Measurements from ENCODE around the gene PXYLP1.
"Not testable (repeated sequence)": the region's sequence is repeated elsewhere in the genome, so short reads cannot be mapped to it uniquely, and the experiment has no call there.

PXYLP1 gene

GRCh38 chr3:141291559-141292355 is 60.1 kb downstream of the PXYLP1 start:
- no peak for DNase-seq (ENCODE audit: low read depth)
- no peak overlapping the region for H3K4me3 ChIP-seq (ENCODE audit: control insufficient read depth, low read depth, low read length)
- TF ChIP-seq, protein P1, sequence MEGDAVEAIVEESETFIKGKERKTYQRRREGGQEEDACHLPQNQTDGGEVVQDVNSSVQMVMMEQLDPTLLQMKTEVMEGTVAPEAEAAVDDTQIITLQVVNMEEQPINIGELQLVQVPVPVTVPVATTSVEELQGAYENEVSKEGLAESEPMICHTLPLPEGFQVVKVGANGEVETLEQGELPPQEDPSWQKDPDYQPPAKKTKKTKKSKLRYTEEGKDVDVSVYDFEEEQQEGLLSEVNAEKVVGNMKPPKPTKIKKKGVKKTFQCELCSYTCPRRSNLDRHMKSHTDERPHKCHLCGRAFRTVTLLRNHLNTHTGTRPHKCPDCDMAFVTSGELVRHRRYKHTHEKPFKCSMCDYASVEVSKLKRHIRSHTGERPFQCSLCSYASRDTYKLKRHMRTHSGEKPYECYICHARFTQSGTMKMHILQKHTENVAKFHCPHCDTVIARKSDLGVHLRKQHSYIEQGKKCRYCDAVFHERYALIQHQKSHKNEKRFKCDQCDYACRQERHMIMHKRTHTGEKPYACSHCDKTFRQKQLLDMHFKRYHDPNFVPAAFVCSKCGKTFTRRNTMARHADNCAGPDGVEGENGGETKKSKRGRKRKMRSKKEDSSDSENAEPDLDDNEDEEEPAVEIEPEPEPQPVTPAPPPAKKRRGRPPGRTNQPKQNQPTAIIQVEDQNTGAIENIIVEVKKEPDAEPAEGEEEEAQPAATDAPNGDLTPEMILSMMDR (IDR thresholded peaks at IDR 0.05; ENCODE audit: control insufficient read depth, insufficient read depth, low read depth, low read length, missing control alignments), result no peak

DNA sequence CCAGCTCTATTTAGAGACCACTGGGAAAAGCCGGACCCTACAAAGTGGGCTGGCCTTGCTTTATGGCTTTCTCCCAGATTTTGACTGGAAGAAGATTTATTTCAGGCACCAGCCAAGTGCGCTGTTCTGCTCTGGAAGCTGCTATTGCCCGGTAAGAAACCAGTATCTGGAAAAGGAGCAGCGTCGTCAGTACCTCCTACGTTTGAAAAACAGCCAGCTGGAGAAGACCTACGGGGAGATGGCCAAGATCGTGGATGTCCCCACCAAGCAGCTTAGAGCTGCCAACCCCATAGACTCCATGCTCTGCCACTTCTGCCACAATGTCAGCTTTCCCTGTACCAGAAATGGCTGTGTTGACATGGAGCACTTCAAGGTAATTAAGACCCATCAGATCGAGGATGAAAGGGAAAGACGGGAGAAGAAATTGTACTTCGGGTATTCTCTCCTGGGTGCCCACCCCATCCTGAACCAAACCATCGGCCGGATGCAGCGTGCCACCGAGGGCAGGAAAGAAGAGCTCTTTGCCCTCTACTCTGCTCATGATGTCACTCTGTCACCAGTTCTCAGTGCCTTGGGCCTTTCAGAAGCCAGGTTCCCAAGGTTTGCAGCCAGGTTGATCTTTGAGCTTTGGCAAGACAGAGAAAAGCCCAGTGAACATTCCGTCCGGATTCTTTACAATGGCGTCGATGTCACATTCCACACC is 60.9 kb downstream of the PXYLP1 start:
- no peak overlapping the region for H3K4me3 ChIP-seq (ENCODE audit: control insufficient read depth, low read depth, low read length)
- TF ChIP-seq, protein P1 (IDR thresholded peaks at IDR 0.05; ENCODE audit: control insufficient read depth, insufficient read depth, low read depth, low read length, missing control alignments), result no peak
- no peak for DNase-seq (ENCODE audit: low read depth)

- H3K4me3 ChIP-seq (ENCODE audit: control insufficient read depth, low read depth, low read length), result no peak overlapping the region
- DNase-seq (ENCODE audit: low read depth), result no peak
- TF ChIP-seq, protein P1 (IDR thresholded peaks at IDR 0.05; ENCODE audit: control insufficient read depth, insufficient read depth, low read depth, low read length, missing control alignments), result no peak
Observed at GRCh38 chr3:141294301-141294700, 62.7 kb downstream of the PXYLP1 start.

DNA sequence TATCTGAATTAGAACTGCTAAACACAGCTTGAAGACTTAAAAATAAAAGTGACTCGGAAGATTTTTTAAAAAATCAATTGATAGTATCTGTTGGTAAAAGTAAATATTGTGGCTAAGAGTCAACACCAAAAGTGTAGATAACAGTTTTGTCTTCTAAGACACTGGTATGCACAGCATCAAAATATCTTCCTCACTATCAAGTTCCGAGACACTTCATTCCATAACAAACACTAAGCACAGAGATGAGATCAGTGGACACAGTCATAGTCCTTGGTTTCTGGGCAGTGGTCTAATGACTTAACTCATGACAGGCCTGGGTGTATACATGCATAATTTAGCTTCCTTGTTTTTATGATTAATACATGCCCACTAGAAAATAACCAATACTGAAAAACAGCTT is 63.2 kb downstream of the PXYLP1 start:
- no peak for DNase-seq (ENCODE audit: low read depth)
- TF ChIP-seq, protein P1 (IDR thresholded peaks at IDR 0.05; ENCODE audit: control insufficient read depth, insufficient read depth, low read depth, low read length, missing control alignments), result no peak
- H3K4me3 ChIP-seq (ENCODE audit: control insufficient read depth, low read depth, low read length), result no peak overlapping the region

GRCh38 chr3:141300426-141300825 is 68.8 kb downstream of the PXYLP1 start:
- DNase-seq (ENCODE audit: low read depth); H3K4me3 ChIP-seq (ENCODE audit: control insufficient read depth, low read depth, low read length): not testable (repeated sequence)

GRCh38 chr3:141302364-141303141 is 70.9 kb downstream of the PXYLP1 start:
- TF ChIP-seq, protein P1 (IDR thresholded peaks at IDR 0.05; ENCODE audit: control insufficient read depth, insufficient read depth, low read depth, low read length, missing control alignments), result peak; percentile 37

More at GRCh38 chr3:141302364-141303141, 70.9 kb downstream of the PXYLP1 start:
- no peak overlapping the region for H3K4me3 ChIP-seq (ENCODE audit: control insufficient read depth, low read depth, low read length)
- peak; percentile 83 for DNase-seq (ENCODE audit: low read depth)
